GM19023 (cell line): ENCODE results near the gene APH1B.

Experiments
- ATAC-seq: cut with Tn5 transposase; IDR thresholded peaks from one replicate; pipeline ENCODE4 v1.9.1; 2021; ENCODE audit warnings: mild to moderate bottlenecking, moderate library complexity; ENCODE audit not compliant: unreplicated experiment

APH1B gene

DNA sequence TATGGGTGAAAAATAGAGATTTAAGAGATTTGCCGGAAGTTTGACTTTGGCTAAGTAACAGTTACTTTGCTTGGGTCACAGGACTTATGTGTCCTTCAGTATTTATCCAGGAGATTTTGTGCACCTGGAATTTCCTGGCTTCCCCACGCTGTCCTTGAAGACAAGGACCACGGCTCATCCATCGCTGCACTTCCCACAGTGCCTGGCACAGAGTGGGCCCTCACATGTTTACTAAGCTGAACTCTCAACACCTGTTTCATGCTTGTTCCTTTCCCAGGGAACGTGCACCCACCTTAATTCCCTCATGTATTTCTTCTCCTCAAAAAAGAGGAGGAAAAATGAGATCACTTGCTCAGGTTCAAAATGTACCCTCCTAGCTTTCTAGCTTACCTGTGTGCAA is 72.2 kb downstream of the APH1B start:
- ATAC-seq: no peak

DNA sequence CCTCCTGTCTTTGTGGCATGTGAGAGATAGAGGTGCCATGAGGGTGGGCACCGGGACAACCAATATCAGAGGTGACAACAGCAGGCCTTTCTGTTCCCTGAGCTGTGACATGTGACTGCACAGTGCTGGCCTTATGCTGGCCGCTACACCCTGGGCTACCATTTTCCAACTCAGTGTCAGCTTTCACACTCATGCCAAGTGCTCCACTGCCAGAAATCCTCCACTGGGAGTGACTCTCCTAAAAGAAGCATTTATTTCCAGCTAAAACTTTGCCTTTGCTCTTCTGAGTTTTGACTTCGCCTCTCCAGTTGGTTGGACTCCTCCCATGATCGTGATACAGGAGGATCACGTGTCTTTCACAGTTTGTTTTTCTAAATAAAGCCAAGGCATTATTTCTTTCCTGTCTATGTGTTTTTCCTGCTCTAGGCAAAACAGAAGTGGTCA is 72.8 kb downstream of the APH1B start:
- ATAC-seq: no peak

DNA sequence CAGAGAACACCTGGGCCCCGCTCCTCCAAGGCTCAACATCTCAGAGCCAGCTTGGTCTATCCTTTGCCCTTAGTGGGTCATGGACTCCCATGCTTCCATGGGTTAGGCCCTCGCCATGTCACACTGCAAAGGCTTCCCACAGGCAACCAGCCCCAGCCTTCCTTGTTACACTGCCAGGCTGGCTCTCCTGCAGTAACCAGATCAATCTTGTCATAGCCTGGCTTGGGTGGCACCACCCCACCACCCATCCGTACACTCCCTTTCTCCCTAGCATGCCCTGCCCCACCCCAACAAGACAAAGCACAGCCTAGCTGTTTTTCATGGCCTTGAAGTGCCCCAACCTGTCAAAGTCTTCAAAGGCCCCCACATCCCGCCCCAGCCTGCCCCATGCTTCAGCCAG is 73.8 kb downstream of the APH1B start:
- no peak for ATAC-seq

DNA sequence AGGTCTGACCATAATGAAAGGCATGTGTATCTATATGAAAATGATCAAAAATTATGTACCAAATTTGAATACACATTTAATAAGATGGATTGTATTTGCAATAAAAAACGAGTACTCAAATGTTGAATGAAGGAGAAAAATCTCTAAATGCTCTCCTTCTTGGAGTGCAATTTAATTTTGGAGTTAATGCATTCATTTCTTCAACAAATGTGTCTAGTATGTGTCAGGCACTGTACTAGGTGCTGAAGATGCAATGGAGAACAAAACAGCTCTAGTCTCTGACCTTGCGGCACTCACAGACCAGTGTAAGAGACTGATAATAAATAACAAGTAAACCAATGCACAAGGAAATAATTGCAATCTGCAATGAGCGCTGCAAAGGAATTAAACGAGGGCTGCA is 75.4 kb downstream of the APH1B start:
- no peak for ATAC-seq

DNA sequence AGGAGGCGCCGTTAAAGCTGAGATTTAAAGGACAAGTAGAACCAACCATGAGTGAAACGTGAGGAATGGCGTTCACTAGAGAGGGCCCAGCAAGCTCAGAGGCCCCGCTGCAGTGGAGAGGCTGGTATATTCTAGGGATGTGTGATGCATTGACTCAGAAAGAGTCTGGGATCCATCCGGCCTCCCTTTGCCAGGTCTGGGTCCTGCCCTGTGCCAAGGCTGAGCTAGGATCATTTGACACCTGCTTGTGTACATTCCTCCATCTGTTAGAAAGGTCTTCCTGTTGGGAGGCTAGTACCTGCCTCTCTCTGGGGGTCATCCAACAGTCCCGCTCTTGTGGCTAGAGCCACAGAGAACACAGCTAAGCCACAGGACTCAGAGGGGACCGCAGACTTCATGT is 75.9 kb downstream of the APH1B start:
- ATAC-seq: no peak

DNA sequence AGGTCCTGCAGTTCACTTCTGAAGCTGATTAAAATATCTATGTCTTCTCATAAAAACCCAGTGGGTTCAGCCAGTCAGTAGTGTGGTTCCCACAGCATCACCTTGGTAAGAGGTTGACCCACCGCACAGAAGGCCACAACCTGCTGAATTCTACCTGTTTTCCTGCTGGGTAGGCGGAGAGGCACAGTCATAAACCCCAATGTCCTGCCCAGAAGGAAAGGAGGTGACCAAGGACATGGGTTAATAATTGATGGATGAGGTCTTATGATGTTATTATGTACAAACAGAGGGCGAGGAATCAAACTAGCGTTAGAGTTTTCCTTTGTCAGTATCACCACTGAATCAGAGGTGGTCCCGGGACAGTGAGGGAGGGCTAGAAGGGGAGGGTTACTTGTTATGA is 76.5 kb downstream of the APH1B start:
- ATAC-seq: no peak

DNA sequence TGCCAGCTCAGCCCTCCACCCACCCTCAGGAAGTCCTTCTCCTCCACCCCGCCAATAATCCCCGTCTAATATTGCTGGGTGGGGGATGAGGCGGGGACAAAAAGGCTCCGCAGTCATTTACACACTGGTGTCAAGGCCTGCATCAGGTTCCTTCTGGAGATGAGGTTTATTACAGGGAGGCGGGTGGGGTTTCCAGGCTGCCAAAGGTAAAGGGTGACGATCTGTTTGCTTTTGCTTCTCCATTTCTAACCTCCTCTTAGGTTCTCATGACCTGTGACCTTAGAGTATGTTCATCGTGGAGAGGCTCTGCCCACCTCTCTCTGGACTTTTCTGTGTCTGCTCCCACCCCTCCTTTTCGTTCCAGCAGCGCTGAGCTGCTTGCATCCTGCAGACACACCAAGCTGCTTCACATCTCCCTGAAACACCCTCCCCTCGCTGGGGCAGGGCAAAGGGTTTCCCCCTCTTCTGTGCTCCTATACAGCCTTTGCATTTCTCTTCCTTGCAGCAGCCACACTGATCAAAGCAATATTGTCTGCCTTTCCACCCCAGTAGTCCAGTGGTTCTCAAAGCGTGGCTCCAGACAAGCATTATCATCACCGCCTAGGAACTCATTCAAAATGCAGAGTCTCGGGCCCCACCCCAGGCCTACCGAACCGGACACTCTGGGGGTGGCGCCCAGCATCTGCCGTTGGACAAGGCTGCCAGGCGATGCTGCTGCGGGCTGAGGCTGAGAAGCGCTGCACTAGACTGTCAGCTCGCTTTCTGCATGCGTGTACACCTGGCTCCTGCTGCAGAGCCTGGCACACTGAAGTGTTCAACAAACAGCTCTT is 77.6 kb downstream of the APH1B start:
- no peak for ATAC-seq

DNA sequence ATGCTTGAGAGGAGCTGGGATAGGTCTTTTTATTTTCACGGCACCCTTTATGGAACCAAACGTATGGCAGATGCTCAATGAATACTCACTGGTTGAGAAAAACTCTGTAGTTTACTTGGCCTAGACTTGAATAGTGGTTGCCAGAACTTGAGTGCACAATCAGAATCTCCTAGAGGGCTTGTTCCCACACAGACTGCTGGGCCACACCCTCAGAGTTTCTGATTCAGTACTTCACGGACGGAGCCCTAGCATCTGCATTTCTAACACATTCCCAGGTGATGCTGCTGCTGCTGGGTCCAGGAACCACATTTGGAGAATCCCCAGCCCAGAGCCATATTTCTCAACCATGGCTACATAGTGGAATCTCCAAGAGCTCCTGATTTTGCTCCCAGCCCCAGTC is 79.7 kb downstream of the APH1B start:
- ATAC-seq: no peak

DNA sequence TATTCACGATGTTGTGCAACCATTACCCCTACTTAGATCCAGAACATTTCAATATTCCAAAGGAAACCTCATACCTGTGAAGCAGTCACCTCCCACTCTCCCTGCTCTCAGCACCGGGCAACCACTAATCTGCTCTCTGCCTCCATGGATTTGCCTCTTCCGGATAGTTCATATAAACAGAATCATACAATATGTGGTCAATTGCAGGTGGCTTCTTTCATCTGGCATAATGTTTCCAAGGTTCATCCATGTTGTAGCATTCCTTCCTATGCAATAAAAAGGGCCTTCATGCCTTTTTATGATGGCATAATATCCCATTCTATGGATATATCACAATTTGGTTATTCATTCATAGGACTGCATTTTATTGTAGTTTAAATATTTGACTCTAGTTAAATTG is 80.3 kb downstream of the APH1B start:
- ATAC-seq: no peak

DNA sequence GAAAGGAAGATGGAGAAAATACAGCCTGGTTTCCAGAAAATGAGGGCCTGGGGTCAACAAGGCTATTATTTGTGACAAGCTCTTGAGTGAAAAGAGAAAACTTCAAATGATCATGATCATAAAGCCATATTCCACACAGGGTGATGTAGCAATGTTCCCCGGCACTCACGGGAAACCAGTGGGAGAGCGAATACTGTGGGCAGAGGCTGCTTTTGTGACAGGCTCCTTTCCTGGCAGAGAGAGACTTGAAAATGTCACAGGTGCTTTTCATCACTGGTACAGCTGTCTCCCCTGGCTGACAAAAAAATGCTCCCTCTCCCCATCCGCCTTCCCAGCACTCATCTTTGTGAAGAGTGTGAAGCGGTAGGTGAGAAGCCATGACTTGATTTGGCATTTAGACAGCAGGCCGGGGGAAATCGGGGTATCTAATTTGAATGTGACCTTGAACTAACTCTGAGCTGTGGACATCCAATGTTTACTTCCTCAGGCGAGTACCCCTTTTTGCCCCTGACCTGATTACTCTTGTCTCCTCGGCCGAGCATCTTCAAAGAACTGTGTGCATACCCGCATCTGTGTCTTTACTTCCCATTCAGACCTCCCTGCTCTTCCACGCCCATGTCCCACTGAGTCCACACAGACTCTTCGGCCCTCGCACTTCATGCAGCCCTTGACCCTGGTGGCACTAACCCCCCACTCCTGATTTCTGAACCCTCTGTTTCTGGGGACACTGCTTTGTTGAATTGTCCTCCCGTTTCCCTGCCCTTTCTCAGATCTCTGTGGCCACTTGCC is 81.0 kb downstream of the APH1B start:
- ATAC-seq: no peak
